Sigmoid colon (tissue), 7 donors: ENCODE measurements around the gene ARSB. TPM values are rescaled to one million over a fixed set of nuclear protein-coding genes. Genes with fewer than 3 reads are reported as not detected.
A peak's percentile ranks its signal among the peaks of the same experiment; 100 is the strongest.

ENCODE experiments used
- DNase-seq: peaks from one replicate; pipeline ENCODE4 v3.0.0-alpha.2; 2019
- H3K27ac ChIP-seq, 4 donors: fragments of 200-600 bp; sonication (generic); one replicate each; pipeline ENCODE4 v1.5.1; 2016 to 2019; ENCODE audit warnings: mild to moderate bottlenecking in 1 of 4
- H3K27me3 ChIP-seq, 3 donors: fragments of 200-600 bp; sonication (generic); one replicate each; pipeline ENCODE4 v1.5.1; 2019; ENCODE audit warnings: mild to moderate bottlenecking in 1 of 3
- H3K36me3 ChIP-seq, 4 donors: fragments of 200-600 bp; sonication (generic); one replicate each; pipeline ENCODE4 v1.5.1; 2016 to 2019
- H3K4me1 ChIP-seq, 4 donors: fragments of 200-600 bp; sonication (generic); one replicate each; pipeline ENCODE4 v1.5.1; 2017 to 2019
- H3K4me3 ChIP-seq, 4 donors: fragments of 200-600 bp; sonication (generic); one replicate each; pipeline ENCODE4 v1.5.1; 2017 to 2019; ENCODE audit warnings: mild to moderate bottlenecking in 2 of 4, moderate library complexity in 1 of 4
- H3K9me3 ChIP-seq, 4 donors: fragments of 200-600 bp in 3 of 4; sonication (generic) in 3 of 4; one replicate each; pipeline versions ENCODE4 v1.5.1 to v1.6.1; 2013 to 2019
- EP300 ChIP-seq, 4 donors: sonication (generic); formaldehyde crosslinking; IDR thresholded peaks; one replicate each; pipeline ENCODE4 v1.6.1; 2017; ENCODE audit warnings: antibody characterized with exemption in 4 of 4
- POLR2A ChIP-seq, 2 donors: fragments of 450-650 bp; IDR thresholded peaks; one replicate each; pipeline ENCODE4 v1.6.1; 2016; ENCODE audit warnings: antibody characterized with exemption in 2 of 2, mild to moderate bottlenecking in 2 of 2, moderate library complexity in 2 of 2
- POLR2AphosphoS5 ChIP-seq, 4 donors: sonication (generic); formaldehyde crosslinking; IDR thresholded peaks; one replicate each; pipeline ENCODE4 v1.6.1; 2017; ENCODE audit warnings: antibody characterized with exemption in 4 of 4
- WGBS, 2 donors: extraction: QIAGEN DNeasy Blood & Tissue Kit; methylation state at CpG; one replicate each; pipeline ENCODE4 v1.1.7; 2013; 5-methylcytosine and 5-hydroxymethylcytosine counted together
- intact Hi-C: fragments of 100-400 bp; cut with DNase I; formaldehyde crosslinking; loops from one replicate; pipeline ENCODE4 v1.15.1; 2023
- polyA plus RNA-seq, 3 donors: library from polyadenylated mRNA; stranded (reverse); fragments of 200-250 nt; gene quantifications; one replicate each; pipeline ENCODE4 v1.2.3, GENCODE V29; 2013
- total RNA-seq, 4 donors: library from RNA; depleted of rRNA; stranded (reverse); fragments of >200 nt; gene quantifications; one replicate each; pipeline ENCODE4 v1.1.0, GENCODE V29; 2016
- TF ChIP-seq, protein P1 (sequence below), 4 experiments: fragments of 450-650 bp in 3 of 4; fragments of 200-600 bp in 1 of 4; IDR thresholded peaks; one replicate each; pipeline ENCODE4 v1.5.1; 2016 to 2019; ENCODE audit warnings: antibody characterized with exemption in 4 of 4, mild to moderate bottlenecking in 3 of 4, moderate library complexity in 2 of 4
- donor health status: healthy with polysubstance abuse.
- donor health status: Bipolar disorder and iron deficiency.
- donor health status: healthy.

The ARSB gene
- total and polyA plus RNA-seq, 7 donors, result 1.2 to 22.2 (median 8.6) TPM

- Histone ChIP-seq H3K36me3 (no peaks in the 10 kb centered on the region), H3K4me1 (peaks cover 0 to 53% (median 32%) of the 10 kb centered on the region in 4 donors), H3K9me3 (no peaks in the 10 kb centered on the region), H3K27me3 (no peaks in the 10 kb centered on the region), H3K4me3 (no peak overlapping the region), H3K27ac (no peak overlapping the region)
- DNase-seq, result no peak
- WGBS, 2 donors, result 95% methylated on average over 8 of the region's 8 CpGs
- TF ChIP-seq EP300 (IDR thresholded peaks at IDR 0.05), result no peak
- TF ChIP-seq, protein P1, sequence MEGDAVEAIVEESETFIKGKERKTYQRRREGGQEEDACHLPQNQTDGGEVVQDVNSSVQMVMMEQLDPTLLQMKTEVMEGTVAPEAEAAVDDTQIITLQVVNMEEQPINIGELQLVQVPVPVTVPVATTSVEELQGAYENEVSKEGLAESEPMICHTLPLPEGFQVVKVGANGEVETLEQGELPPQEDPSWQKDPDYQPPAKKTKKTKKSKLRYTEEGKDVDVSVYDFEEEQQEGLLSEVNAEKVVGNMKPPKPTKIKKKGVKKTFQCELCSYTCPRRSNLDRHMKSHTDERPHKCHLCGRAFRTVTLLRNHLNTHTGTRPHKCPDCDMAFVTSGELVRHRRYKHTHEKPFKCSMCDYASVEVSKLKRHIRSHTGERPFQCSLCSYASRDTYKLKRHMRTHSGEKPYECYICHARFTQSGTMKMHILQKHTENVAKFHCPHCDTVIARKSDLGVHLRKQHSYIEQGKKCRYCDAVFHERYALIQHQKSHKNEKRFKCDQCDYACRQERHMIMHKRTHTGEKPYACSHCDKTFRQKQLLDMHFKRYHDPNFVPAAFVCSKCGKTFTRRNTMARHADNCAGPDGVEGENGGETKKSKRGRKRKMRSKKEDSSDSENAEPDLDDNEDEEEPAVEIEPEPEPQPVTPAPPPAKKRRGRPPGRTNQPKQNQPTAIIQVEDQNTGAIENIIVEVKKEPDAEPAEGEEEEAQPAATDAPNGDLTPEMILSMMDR (IDR thresholded peaks at IDR 0.05), result no peak
- TF ChIP-seq POLR2AphosphoS5 (IDR thresholded peaks at IDR 0.05), result no peak
- no peak for TF ChIP-seq POLR2A (IDR thresholded peaks at IDR 0.05)
- intact Hi-C loops, result no loop called here
Measured at GRCh38 chr5:78806544-78806943, 178.6 kb downstream of the ARSB start.

DNA sequence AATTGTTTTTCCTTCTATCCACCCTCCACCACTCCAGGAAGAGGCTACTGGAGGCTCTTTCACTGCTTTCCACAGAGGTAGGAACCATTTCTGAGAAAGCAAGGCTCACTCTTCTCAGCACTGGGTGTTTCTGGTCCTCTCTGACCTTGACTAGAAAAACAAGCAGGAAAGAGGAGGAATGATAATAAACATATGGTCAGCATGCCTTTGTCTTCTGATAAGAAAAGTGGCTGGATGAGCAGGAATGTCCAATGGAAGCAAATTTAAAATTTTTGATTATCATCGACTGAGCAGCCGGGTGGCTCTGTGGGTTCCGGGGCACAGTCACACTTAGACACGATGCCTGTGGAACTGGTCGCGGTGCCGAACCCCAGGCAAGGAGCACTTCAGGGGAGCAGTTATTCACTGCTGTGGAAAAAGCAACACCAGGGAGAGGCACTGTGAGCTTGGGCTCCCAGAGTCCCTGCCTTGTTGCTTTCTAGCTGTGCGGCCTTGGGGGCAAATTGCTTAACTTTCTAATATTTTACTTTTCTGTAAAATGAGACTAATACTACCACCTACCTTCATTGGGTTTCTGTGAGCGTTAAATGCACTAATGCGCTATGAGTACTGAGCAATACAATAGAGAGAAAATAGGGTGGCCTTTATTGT is 179.5 kb downstream of the ARSB start:
- WGBS, 2 donors, result 97% methylated on average over 10 of the region's 10 CpGs
- Histone ChIP-seq H3K27me3 (no peaks in the 10 kb centered on the region), H3K36me3 (no peaks in the 10 kb centered on the region), H3K4me1 (peaks cover 0 to 44% (median 32%) of the 10 kb centered on the region in 4 donors), H3K4me3 (no peak overlapping the region), H3K27ac (no peak overlapping the region), H3K9me3 (no peaks in the 10 kb centered on the region)
- no peak for DNase-seq
- intact Hi-C loops, result no loop called here
- TF ChIP-seq, protein P1 (IDR thresholded peaks at IDR 0.05), result no peak
- TF ChIP-seq EP300 (IDR thresholded peaks at IDR 0.05) (no peak), POLR2A (IDR thresholded peaks at IDR 0.05) (no peak), POLR2AphosphoS5 (IDR thresholded peaks at IDR 0.05) (no peak)

DNA sequence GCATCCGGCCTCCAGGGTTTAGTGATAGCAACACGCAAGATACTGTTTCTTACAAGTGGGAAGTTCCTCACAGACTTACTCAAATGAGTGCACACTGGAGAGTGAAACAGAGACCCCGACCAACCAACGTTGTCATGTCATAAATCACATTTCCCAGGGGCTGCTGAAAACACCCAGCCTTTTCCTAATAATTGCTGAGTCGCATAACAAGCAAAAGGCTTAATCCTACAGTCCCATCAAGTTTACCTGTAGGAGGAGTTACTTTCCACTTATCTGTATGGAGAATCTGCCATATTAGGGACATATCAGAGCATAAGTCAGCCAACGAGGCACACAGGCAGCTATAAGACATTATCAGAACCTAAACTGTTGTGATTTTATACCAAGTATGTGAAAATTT is 180.1 kb downstream of the ARSB start:
- no peaks in the 10 kb centered on the region for H3K27me3 ChIP-seq
- H3K4me3 ChIP-seq, result no peak overlapping the region
- intact Hi-C loops, result loop anchor here (5.0 kb wide), 1 partner anchor 158 kb away; the partner anchor contains the start of gene LHFPL2
- H3K4me1 ChIP-seq, result peaks cover 0 to 38% (median 29%) of the 10 kb centered on the region in 4 donors
- no peaks in the 10 kb centered on the region for H3K36me3 ChIP-seq
- TF ChIP-seq POLR2AphosphoS5 (IDR thresholded peaks at IDR 0.05), result no peak
- TF ChIP-seq, protein P1 (IDR thresholded peaks at IDR 0.05), result no peak
- TF ChIP-seq POLR2A (IDR thresholded peaks at IDR 0.05), result no peak
- TF ChIP-seq EP300 (IDR thresholded peaks at IDR 0.05), result no peak
- no peak overlapping the region for H3K27ac ChIP-seq
- WGBS, 2 donors, result 88 to 89% methylated on average over 6 of the region's 6 CpGs
- no peak for DNase-seq
- no peaks in the 10 kb centered on the region for H3K9me3 ChIP-seq

DNA sequence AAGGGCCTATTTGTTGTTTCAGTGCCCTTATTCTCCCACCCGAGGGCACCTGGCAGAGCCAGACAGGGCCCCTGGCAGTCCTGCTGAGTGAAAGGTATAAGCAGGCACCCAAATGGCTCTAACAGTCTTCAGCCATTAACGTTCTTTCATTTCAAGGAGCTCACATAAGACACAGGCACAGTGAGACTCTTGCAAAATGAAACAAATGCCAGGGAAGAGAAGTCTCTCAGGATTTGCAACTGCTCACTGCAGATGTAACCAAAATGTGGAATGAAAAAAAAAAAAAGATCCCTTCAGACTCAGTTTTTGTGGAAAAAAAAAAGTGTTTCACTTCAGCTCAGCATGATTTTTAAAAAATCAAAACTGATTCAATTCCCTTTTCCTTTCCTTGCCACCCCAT is 181.2 kb downstream of the ARSB start:
- H3K4me1 ChIP-seq, result peaks cover 0 to 28% (median 19%) of the 10 kb centered on the region in 4 donors
- WGBS, 2 donors, result 87 to 88% methylated on average over 2 of the region's 2 CpGs
- no peaks in the 10 kb centered on the region for H3K27me3 ChIP-seq
- no peaks in the 10 kb centered on the region for H3K36me3 ChIP-seq
- no peak for DNase-seq
- peak overlapping the region in 3 of 4 donors; percentile 75 to 79 (median 78) for H3K27ac ChIP-seq
- TF ChIP-seq POLR2AphosphoS5 (IDR thresholded peaks at IDR 0.05), result no peak
- TF ChIP-seq, protein P1 (IDR thresholded peaks at IDR 0.05), result no peak
- TF ChIP-seq POLR2A (IDR thresholded peaks at IDR 0.05), result no peak
- no peak for TF ChIP-seq EP300 (IDR thresholded peaks at IDR 0.05)
- intact Hi-C loops, result loop anchor here (5.0 kb wide), 1 partner anchor 157 kb away; the partner anchor contains the start of gene LHFPL2
- no peaks in the 10 kb centered on the region for H3K9me3 ChIP-seq
- H3K4me3 ChIP-seq, result no peak overlapping the region
